Fibroblast of skin of left biceps (primary cell): ENCODE results near the gene EVPL.
"Not testable (repeated sequence)": the region's sequence is repeated elsewhere in the genome, so short reads cannot be mapped to it uniquely, and the experiment has no call there.

Source experiments
- DNase-seq, 2 experiments: peaks; one replicate each; pipeline ENCODE4 v3.0.0-alpha.2; 2013; ENCODE audit warnings: low read depth in 2 of 2

The EVPL gene

GRCh38 chr17:76048025-76048605 lies 21.0 kb upstream of the EVPL start:
- no peak for DNase-seq

GRCh38 chr17:76046064-76046463 lies 19.0 kb upstream of the EVPL start:
- no peak for DNase-seq

GRCh38 chr17:76044475-76045007 lies 17.4 kb upstream of the EVPL start:
- not testable (repeated sequence) for DNase-seq

- not testable (repeated sequence) for DNase-seq
These were observed 15.8 kb upstream of the EVPL start for GRCh38 chr17:76042868-76043267.

GRCh38 chr17:76040376-76040775 lies 13.3 kb upstream of the EVPL start:
- DNase-seq: no peak

- DNase-seq: no peak
These were observed 12.0 kb upstream of the EVPL start for GRCh38 chr17:76039121-76039520.

GRCh38 chr17:76038050-76038449 lies 10.9 kb upstream of the EVPL start:
- DNase-seq: no peak

GRCh38 chr17:76036497-76037261 lies 9.6 kb upstream of the EVPL start:
- no peak for DNase-seq

GRCh38 chr17:76034428-76035350 lies 7.6 kb upstream of the EVPL start:
- DNase-seq: no peak

- no peak for DNase-seq
These were observed 6.0 kb upstream of the EVPL start for GRCh38 chr17:76033139-76033538.

GRCh38 chr17:76032780-76033108 lies 5.6 kb upstream of the EVPL start:
- no peak for DNase-seq

GRCh38 chr17:76032073-76032779 lies 5.1 kb upstream of the EVPL start:
- no peak for DNase-seq

GRCh38 chr17:76026714-76027158 lies 370 bp downstream of the EVPL start:
- DNase-seq: no peak

- DNase-seq: no peak
These were observed 1.8 kb downstream of the EVPL start for GRCh38 chr17:76025294-76025693.

GRCh38 chr17:76024353-76024752 lies 2.8 kb downstream of the EVPL start:
- no peak for DNase-seq

GRCh38 chr17:76023900-76024237 lies 3.2 kb downstream of the EVPL start:
- DNase-seq: no peak

GRCh38 chr17:76022973-76023899 lies 3.9 kb downstream of the EVPL start:
- DNase-seq: no peak

- no peak for DNase-seq
These were observed 4.8 kb downstream of the EVPL start for GRCh38 chr17:76022285-76022684.

- DNase-seq: no peak
These were observed 7.2 kb downstream of the EVPL start for GRCh38 chr17:76019833-76020467.

- DNase-seq: no peak
These were observed 8.3 kb downstream of the EVPL start for GRCh38 chr17:76018801-76019200.
